HG03175 (cell line): Measurements from ENCODE around the gene LDLRAD4.

ENCODE experiments used
- ATAC-seq: cut with Tn5 transposase; IDR thresholded peaks from one replicate; pipeline ENCODE4 v1.9.1; 2021; ENCODE audit warnings: mild to moderate bottlenecking, moderate library complexity; ENCODE audit not compliant: unreplicated experiment

Gene LDLRAD4

DNA sequence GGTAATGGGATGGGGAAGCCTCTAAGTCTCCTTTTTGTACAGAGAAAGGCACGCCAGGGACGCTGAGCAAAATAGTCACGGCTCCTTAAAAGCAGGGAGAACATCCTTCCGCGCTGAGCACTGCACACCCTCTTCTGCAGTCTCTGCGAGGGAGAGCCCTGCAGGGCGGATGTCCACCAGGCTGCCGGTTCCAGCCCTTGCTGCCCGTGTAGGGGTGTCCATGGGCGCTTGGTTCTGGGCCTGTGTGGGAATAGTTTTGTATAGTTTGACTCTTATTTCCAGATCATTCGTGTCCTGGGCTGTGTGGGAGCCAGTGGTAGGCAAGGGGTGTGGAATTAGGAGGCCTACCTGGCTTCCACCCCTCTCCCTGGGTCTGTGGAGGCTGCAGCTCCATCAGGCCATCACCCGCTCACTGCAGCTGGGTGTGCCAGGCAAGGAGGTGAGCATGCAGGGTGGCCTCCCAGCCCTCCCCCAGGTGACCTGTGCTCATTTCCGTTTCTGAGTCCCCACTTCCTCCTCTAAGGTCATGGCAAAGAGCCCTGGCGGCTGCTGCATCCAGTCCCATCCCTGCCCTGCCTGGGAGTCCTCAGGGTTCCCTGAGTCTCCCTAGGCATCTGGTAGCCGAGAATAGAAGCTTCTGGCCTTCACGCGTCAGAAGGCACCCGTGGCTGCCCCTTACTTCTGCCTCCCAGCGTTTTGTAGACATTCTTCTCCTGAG lies 202.6 kb downstream of the LDLRAD4 start:
- no peak for ATAC-seq

- ATAC-seq = no peak
These were observed 204.1 kb downstream of the LDLRAD4 start for GRCh38 chr18:13422541-13423147.

DNA sequence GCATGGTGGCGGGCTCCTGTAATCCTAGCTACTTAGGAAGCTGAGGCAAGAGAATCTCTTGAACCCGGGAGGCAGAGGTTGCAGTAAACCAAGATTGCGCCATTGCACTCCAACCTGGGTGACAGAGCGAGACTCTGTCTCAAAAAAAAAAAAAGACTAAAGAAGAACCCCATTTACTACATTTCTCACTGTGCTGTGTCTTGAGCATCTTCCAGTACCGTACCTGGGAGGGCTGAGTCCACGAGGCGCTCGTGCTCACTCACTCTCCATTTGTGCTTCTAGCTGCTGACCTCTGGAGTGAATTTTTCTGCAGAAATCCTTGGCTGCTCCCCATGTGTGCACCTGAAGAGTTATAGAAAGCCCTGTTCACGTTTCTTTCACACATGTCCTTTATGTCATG lies 204.8 kb downstream of the LDLRAD4 start:
- no peak for ATAC-seq

DNA sequence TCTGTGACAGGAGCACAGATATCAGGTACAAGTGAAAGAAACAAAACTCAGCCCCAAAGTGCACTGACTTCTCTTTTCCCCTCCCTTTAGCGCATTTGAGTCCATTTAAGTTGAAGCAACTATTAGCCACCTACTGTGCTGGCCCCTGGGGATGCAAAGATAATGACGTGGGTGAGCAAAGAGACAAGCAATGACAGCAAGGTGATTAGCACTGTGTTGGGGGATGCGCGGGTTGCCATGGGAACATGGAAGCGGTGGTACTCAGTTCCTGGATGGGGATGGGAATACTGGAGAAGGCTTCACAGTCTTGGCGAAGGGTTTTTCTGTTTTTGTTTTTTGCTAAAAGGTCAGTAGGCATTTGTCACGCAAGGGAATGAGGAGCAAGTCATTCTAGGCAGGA lies 205.8 kb downstream of the LDLRAD4 start:
- ATAC-seq = no peak

DNA sequence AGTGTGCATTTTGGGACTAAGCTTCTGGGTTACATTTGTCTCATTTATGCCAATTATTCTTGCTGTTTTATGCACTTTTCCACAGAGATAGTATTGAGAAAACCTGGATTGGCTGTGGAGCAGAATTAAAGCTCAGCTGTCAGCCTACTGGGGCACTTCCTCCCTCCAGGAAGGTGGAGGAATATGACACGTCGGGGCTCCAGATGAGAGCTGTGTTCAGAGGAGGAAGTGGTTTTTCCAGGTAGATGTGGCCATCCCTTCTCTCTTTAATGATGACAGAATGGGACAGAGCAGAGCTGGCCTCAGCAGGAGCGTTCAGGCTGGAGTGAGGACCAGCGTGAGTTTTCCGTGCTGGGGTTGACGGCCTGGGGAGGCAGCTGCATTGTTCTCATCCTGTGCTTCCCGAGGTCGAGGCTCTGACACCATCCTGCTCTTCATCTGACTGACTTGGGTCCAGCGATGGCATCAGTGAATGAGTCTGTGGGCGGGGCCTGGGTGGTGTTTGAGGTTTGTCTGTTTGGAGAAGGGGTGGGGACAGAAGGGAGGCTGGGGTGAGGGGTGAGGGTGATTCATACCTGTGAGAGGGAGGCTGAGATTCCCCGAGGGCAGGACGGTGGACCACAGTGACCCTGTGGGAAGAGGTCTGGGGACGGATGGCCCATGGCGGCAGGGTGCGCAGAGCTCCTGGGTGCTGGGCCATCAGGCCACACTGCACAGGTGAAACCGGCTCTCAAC lies 207.0 kb downstream of the LDLRAD4 start:
- ATAC-seq = no peak

DNA sequence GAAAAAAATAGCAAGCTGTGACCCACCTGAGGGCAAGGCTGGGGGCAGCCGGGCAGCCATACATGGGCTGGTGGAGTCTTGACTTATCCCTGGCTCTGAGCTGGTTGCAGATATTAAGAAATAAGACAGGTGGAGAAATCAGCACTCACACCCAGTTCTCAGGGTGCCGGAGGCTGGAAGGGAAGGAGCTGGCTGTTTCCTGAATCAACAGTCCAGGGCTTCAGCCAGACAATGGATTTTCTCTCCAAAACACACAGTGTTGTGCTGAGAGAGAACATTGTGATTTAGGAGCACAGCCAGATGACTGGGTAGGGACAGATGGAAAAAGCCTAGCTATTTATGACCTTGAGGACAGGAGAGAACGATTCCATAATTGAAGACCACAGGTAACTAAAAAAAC lies 208.8 kb downstream of the LDLRAD4 start:
- no peak for ATAC-seq

GRCh38 chr18:13428319-13428718 lies 209.8 kb downstream of the LDLRAD4 start:
- no peak for ATAC-seq

DNA sequence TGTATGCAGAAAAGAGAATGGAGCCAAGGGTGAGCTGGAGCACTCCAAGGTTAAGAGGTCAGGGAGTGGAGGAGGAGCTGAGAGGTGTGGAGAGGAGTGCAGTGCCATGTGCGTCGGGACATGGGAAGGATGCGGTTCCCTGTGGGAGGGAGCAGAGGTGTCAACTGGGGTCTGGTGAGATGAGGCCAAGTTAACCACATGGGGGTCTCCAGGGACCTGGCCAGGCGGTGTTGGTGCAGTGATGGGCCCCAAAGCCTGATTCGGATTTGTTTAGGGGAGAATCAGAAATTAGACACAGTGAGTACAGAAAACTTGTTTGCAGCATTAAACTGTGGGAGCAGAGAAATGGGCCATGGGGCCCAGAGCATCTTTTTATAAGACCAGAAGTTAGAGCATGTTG lies 210.5 kb downstream of the LDLRAD4 start:
- no peak for ATAC-seq

GRCh38 chr18:13429884-13430510 lies 211.4 kb downstream of the LDLRAD4 start:
- ATAC-seq = no peak

- no peak for ATAC-seq
These were observed 212.1 kb downstream of the LDLRAD4 start for GRCh38 chr18:13430663-13431062.

DNA sequence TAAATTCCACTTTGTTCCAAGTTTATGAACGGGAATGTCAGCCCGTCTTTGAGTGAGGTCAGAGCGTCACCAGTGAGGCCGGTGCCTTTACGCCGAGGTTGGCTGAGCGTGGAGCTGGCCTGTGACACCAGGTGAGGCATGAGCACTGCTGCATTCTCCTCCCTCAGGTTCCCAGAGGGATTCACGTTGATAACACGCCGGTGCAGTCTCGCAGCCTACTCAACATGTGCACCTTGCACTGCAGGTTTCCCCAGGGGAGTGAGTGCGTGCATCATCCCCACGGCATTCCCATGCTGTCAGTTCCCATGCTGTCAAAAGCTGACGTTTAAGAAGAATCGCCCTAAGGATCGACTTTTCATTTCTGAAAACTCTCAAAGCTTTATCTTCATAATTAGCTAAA lies 213.3 kb downstream of the LDLRAD4 start:
- ATAC-seq = no peak

GRCh38 chr18:13433125-13433524 lies 214.6 kb downstream of the LDLRAD4 start:
- no peak for ATAC-seq

DNA sequence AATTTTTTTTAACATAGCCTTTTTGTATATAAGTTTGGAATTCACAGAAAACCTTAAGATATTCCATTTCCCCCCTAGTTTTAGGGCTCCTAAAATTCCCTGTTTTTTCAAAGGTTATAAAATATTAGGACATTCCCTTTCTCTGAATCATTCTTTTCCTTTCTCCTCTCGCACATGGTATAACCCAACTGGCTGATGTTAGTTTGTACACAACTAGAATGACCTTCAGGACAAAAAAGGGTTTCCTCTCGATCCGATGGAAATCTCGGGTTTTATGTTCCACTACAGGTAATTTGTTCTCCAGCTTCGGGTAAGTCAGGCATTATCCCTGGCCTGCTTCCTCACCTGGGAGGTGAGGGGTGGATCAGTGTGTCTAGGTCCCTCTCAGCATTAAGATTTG lies 215.1 kb downstream of the LDLRAD4 start:
- no peak for ATAC-seq

DNA sequence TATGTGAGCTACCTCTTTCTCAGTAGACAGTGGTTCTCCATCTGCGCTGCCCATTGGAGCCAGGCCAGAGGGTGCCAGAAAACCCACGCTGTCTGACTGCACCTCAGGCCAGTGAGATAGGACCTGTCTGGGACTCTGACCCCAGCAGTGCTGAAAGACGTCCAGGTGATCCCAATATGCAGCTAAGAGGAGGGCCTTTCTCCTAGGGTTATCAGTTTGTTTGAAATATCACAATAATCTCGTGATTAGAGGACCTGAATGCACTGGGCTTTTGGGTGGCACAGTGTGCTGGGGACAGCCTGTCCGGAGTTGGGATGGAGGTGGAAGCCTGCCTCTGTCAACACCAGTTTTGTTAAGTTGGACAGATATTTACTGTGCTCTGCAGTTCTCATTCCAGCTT lies 216.3 kb downstream of the LDLRAD4 start:
- ATAC-seq = no peak

DNA sequence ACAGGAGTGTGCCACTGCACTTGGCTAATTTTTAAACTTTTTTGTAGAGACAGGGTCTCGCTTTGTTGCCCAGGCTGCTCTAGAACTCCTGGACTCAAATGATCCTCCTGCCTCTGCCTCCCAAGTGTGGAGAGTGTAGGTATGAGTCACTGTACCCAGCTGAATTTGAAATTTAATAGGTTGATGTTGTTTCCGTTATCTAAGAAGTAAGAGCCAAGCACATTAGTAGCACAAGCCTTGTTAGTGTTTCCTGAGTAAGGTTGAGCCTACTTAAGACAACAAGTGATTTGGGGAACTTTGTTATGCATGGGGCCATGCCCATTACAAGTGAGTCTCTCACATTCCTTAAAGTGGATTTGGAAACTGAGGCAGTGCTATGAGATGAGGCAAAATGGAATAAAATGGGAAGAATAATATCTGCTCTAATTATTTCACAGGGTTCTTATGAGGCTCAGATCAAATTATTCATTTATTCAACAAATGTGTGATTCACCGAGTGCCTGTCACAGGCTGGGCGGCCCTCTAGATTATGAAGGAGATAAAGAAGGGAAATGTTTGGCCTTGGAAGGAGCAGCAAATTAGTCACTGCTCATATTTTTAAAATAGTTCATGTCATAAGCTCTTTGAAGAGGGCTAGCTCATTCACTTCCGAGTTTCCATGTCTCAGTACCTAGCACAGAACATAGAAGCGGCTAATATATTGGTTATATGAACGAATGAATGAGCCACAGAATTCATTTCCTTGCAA lies 217.2 kb downstream of the LDLRAD4 start:
- ATAC-seq = no peak

DNA sequence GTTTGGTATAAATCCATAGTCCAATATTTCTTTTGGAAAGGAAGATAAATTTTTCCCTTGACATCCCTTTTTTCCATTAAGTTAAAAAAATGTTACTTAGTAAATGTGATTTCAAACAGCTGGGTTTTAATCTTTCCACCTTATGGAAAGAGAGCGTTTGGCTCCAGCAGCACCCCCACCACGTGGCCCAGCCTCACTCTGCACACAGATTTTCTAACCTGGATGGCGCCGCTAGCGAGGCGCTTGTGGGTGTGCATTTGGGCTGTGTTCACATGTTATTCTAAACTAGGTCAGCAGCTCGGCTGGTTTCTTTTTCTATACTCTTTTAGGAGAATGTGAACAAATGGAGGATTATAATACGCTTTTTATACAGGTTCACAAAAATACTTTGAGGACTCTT lies 218.0 kb downstream of the LDLRAD4 start:
- no peak for ATAC-seq

DNA sequence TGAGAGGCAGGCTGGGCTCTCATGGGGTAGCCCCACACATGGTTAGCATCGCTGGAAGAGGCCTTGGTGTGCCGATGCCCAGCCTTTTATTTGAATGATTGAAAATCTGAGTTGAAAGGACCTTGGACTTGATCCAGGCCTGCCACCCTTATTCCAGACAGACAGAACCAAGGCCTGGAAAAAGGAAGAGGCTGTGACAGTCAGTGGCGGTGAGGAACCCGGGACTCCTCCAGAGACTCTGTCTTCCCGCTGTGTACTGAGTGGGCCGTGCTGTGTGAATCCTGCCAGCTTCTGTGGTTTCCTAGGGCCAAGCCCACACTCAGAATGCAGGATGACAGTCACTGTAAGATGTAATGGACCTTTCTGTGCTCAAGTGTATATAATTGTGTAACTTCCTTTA lies 218.5 kb downstream of the LDLRAD4 start:
- ATAC-seq = no peak

DNA sequence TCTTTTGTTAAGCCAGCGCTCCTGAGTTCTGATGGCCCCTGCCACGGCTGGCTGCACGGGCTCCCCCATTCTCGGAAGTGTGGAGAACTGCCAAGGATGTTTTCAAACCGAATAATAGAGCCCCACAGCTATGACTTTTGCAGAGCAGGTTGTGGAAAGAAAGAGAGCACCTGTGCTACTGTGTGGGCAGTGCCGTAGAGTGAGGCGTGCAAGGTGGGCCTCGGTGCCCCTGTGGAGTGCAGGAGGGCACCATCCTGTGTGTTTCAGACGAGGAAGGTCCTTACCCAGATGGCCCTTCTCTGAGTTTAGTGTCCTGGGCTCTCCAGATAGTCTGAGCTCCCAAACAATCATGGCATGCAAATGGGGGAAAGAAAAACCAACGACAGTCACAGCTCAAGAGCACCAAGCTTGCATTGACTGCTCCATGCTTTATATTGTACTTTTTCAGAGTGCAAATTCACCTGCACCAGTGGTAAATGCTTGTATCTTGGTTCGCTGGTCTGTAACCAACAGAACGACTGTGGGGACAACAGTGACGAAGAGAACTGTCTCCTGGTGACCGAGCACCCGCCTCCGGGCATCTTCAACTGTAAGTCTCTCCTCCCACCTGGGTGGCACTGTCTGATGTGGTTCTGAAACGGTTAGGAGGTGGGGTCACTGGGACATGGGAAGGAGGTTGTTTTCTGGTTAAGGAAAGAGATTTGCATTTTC lies 219.4 kb downstream of the LDLRAD4 start:
- ATAC-seq = no peak

GRCh38 chr18:13438507-13439056 lies 220.0 kb downstream of the LDLRAD4 start:
- ATAC-seq = no peak

- no peak for ATAC-seq
These were observed 220.9 kb downstream of the LDLRAD4 start for GRCh38 chr18:13439461-13439860.
